Hippocampal formation (tissue), 2 donors: ENCODE results near the gene HSPB2.
A peak's percentile ranks its signal among the peaks of the same experiment; 100 is the strongest.
"Not testable (repeated sequence)": the region's sequence is repeated elsewhere in the genome, so short reads cannot be mapped to it uniquely, and the experiment has no call there.

Experiments used
- DNase-seq, 2 donors: peaks; one replicate each; lab custom pipeline; 2025; lab: John Stamatoyannopoulos, UW

Gene HSPB2, protein sequence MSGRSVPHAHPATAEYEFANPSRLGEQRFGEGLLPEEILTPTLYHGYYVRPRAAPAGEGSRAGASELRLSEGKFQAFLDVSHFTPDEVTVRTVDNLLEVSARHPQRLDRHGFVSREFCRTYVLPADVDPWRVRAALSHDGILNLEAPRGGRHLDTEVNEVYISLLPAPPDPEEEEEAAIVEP

DNA sequence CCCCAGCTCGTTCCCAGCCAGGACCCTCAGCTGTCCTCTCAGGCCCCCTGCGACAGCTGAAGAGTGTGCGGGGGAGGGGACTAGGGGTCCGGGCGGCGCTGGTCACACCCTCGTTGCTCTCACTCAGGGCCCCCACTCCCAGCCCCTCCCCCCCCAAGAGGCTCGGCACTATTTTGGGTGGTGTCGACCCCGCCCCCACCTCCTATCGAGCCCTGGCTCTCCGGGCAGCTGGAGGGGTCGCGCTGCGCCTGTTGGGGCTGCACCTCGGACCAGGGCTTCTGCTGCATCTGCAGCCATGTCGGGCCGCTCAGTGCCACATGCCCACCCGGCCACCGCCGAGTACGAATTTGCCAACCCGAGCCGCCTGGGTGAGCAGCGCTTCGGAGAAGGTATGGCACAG is at the start of gene HSPB2:
TSS of gene HSPB2 (plus strand) at position 200 of the 400 bp plus-strand sequence. CDS start at position 296, 96 bp downstream.
- DNase-seq, result peak in 1 of 2 donors; percentile 61

DNA sequence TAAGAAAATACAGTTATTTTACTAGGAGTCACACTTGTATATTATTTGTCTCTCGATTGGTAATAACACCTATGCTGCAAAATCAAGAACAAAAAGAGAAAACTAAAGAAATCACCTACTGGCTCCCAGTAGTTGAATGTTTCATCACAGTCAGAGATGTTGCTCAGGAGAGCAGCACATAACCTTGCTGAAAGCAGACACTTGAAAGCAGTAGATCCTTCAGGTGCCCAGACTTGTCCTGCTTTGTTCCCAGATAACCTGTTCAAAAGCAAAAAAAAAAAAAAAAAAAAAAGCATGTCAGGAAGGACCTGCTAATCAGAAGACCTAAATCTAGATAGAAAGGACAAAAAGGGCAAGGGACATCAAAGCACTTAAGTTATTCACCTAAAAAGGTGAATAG is 42.4 kb upstream of the HSPB2 start:
- DNase-seq, result no peak

DNA sequence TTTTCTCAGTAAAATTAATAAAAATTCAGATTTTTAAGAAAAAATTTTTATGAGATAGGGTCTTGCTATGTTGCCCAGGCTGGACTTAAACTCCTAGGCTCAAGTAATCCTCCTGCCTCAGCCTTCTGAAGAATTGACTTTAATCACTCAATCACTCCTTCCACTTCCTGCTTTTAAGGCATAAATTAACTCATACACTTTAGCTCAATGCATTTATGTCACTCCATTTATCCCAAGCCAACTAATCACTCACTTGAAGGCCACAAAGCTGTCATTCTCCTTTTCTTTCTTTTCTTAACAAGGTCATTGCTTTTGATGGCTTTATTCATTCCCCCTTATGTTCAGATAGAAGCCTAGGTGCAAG is 42.0 kb upstream of the HSPB2 start:
- DNase-seq, result no peak

DNA sequence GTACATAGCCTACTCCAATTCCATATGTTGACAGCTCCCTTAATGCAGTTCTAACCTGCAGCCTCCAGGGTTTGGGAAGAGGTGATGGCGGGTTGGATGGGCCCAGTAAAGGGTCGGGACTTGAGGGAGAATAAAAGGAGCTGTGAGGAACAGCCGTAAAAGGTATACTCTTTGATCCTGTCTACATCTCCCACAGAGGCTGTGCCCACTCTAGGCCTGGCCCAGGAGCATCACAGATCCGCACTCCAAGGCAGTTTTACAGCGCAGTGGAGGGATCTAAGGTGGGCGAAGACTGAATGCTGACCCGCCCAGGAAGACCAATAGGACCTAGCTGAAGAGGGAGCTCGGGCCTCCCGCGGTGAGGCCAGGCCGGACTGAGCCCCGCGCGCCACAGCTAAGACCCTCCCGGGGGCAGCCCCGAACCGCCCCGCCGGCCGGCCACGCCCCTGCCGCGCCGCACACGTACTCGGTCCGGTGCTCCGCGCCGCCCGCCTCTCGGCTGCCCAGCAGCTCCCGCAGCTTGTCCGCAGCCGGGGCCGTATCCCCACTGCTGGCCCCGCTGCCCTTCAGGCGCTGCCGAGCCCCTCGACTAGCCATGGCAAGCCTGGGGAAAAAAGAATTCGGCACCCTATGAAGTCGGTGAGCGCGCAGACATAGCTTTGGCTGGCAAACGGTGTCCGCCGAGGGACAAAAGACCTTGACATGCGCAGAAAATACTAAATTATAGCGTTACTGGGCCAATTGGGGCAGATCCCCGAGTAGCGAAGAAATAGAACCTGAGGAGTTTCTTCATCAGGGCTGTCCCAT is 41.4 kb upstream of the HSPB2 start, which contains the start of gene ALG9:
TSS of gene ALG9 (minus strand) at position 696 of the 807 bp plus-strand sequence. CDS start at position 597, 99 bp downstream.
- peak; percentile 68 to 74 for DNase-seq

DNA sequence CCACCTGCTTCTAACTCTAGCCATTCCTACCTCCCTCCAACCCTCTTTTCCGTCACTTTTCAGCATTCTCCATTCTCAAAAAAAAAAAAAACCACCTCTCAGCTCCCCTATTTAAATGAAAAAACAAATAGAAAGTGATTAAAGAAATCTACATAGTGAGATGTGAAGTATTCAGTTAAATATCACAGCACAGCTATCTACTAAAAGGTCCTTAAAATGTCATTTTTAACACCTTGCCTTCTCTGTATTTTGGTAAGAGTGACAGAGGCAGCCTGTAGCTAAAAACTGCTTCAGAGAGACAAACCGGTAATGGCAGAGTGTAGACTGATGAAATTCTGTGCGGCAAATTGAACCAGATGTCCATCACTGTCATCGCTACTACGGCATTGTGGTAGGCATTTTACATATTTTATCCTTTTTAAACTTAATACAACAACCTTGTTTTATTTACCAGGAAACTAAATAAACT is 40.8 kb upstream of the HSPB2 start:
- DNase-seq, result no peak

DNA sequence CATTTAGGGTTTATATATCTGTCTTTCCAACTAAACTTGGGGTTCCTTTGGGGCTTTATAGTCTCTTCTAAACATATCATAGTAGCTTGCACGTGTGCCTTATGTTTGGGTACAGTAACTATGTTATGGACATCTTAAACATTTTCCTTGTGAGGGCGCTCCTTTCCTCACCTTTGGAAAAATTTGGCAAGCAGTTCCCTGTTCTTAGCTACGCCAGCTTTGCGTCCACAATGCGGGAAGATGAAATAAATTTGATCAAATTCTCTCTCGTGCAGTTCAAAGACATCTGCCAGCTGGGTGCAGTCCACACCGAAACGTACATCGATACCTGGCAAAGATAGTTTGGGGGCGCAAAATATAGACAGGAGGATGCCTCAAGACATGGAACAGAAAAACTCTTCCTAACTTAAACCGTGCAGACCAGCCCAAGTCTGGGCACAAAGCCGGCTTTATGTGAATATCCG is 34.1 kb upstream of the HSPB2 start:
- peak in 1 of 2 donors; percentile 25 for DNase-seq

DNA sequence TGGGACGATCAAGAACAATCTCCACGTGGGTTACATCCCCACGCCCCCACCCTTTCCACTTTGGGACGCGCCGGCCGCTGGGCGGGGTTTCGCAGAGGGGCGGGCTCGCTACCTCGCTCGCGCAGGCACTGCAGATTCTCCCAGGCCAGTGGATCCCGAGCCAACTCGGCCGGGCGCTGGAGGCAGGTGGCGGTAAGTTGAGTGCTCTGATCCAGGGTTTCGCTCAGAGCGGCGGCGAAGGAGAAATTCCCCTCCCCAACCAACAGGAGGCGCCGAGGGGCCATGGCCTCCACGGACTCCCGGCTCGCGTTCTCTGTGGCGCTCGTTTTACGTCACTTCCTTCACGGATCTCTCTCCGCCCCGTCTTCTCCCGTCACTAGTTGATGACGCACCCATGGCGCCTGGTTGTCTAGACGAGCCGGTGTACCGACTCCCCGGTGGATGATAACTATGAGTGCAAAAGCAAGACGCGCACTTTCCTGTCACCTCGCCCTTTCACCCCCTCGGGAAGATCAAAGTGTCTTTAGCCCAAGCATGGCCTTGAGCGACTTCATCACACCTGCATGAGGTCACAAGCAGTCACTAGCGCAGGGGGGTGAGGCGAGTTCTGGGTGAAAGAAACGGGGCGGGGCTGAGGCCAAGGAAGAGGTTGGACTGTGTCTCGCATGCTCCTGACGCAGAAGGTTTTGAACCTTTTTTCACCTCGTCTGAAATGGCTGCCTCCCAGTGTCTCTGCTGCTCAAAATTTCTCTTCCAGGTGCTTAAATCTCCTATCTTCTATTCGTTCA is 33.5 kb upstream of the HSPB2 start, which contains the start of the genes CFAP68 and FDXACB1:
TSS of gene CFAP68 (plus strand) at position 693 of the 788 bp plus-strand sequence. CDS start at position 713, 20 bp downstream.
TSS of gene FDXACB1 (minus strand) at position 317 of the 788 bp plus-strand sequence. CDS start at position 284, 33 bp downstream.
- peak; percentile 94 to 95 for DNase-seq

DNA sequence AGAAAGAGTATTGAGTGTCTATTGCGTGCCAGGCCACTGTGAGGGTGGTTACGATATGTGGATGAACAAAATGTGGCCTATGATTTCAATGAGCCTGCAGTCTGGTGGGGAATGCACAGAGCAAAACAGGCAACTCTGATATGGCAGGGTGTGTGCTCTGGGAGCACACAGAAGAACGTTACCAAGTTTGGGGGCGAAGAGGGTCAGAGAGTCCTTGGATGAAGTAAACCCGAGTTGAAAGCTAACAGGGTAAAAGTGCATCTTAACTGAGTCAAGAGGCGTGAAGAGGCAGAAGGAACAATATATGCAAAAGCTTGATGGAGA is 32.9 kb upstream of the HSPB2 start:
- no peak for DNase-seq

DNA sequence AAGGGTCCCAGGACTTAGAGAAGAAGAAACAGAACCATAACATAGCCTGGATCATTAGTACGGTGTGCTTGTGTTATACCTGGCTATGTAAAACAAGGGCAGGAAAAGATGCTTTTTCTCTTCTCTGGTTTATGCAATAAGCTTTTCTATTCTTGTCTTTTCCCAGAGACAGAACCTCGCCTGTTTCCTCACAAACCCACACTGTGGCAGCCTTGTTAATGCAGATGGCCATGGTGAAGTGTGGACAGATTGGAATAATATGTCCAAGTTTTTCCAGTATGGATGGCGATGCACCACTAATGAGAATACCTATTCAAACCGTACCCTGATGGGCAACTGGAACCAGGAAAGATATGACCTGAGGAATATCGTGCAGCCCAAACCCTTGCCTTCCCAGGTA is 30.3 kb upstream of the HSPB2 start:
- DNase-seq, result no peak

DNA sequence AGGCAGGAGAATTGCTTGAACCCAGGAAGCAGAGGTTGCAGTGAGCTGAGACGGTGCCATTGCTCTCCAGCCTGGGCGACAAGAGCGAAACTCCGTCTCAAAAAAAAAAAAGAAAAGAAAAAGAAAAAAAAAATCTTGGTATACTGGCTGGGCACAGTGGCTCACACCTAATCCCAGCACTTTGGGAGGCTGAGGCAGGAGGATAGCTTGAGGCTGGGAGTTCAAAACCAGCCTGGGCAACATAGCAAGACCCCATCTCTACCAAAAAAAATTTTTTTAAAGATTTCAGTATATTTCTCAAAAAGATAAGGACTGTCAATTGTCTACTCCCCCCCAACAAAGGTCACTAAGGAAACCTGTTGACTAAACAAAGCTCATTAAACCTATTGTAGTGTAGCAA is 27.5 kb upstream of the HSPB2 start:
- DNase-seq, result not testable (repeated sequence)

DNA sequence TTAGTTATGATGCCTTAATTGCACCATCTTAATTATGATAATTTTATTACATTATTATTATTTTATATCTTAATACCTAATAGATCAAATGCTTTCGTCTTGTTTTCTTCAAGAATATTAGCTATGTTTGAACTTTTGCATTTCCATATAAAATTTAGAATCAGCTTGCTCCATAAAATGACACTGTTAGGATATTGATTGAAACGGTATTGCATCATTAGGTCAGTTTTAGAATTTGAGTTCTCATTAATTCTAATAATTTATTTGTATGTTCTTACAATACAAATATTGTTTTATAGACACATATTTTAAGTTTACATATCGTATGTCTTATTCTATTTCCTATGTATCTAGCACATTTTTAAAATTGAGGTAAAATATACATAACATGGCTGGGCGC is 26.5 kb upstream of the HSPB2 start:
- DNase-seq, result no peak

DNA sequence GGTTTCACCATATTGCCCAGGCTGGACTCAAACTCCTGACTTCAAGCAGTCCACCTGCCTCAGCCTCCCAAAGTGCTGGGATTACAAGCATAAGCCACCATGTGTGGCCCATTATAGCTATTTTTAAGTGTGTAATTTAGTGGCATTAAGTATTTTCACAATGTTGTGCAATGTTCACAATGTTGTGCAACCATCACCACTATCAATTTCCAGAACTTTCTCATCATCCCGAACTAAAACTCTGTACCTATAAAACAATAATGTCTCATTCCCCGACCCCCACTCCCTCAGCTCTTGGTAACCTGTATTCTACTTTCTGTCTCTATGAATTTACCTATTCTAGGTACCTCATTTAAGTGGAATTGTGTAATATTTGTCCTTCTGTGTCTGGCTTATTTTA is 25.7 kb upstream of the HSPB2 start:
- no peak for DNase-seq

DNA sequence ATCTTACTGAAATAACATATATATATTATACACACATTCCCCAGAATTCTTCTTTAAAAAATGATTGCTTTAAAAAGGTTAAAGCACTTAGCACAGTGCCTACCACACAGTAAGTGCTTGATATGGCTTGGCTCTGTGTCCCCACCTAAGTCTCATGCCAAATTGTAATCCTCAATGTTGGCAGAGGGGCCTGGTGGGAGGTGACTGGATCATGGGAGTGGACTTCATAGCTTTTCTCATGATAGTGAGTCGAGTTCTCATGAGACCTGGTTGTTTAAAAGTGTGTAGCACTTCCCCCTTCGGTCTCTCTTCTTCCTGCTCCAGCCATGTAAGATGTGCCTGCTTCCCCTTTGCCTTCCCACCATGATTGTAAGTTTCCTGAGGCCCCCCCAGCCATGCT is 7.1 kb upstream of the HSPB2 start:
- no peak for DNase-seq

DNA sequence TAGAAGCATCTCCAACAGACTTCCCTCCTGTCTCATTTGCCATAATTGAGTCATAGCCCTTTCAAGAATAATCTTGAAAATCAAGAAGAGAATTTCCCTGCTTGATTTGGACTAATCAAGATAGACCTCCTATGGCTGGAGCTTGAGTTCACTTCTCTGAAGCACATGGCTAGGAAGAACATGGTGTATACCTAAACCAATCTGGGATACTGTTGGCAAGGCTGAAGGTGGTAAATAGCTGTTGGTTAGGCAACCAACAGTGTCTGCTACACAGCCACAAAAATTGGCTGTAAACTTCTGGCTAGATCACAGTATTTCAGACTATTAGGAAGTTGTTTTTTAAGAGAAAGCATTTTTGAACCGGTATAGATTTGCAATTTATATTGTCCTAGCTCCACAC is 5.9 kb upstream of the HSPB2 start:
- DNase-seq, result no peak

DNA sequence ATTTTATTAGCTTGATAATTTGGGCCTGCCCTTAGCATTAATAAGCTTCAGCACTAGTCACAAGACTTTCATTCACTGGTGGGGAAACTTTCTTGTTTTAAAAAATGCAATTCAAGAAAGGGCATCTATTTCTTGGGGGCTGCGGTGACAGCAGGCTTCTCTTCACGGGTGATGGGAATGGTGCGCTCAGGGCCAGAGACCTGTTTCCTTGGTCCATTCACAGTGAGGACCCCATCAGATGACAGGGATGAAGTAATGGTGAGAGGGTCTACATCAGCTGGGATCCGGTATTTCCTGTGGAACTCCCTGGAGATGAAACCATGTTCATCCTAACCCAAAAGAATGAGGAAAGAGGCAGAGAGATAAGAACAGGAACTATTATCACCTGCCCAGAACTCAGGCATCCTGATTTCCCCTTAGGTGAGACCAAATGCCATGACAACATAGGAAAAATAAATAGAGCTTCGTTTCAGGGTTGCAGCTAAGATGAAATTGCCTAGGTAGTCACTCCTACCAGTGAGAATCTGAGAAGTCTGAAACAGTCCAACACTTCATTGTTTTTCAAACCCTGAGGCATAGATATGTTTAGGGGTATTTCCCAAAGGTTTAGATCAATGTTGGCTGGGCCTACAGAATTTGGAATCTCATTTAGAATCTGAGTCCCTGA is 3.8 kb upstream of the HSPB2 start:
- DNase-seq, result no peak

DNA sequence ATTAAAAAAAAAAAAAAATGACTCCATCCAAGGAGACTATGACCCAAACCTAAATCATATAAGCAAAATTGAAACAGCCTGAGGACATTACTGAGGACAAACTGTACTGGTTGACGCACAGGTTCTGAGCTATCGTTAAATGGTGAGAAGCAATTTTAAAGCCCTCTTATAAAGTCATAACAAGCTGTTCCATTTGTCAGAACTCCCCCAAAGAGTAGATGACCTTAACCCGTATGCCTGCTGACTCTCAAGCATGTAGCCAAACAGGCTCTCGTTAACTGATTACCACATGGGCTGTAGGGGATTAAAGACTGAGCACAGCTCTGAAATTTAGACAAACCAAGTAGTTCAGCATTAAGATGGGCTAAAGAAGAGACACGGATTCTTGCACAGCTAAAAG is 3.2 kb upstream of the HSPB2 start:
- DNase-seq, result no peak

DNA sequence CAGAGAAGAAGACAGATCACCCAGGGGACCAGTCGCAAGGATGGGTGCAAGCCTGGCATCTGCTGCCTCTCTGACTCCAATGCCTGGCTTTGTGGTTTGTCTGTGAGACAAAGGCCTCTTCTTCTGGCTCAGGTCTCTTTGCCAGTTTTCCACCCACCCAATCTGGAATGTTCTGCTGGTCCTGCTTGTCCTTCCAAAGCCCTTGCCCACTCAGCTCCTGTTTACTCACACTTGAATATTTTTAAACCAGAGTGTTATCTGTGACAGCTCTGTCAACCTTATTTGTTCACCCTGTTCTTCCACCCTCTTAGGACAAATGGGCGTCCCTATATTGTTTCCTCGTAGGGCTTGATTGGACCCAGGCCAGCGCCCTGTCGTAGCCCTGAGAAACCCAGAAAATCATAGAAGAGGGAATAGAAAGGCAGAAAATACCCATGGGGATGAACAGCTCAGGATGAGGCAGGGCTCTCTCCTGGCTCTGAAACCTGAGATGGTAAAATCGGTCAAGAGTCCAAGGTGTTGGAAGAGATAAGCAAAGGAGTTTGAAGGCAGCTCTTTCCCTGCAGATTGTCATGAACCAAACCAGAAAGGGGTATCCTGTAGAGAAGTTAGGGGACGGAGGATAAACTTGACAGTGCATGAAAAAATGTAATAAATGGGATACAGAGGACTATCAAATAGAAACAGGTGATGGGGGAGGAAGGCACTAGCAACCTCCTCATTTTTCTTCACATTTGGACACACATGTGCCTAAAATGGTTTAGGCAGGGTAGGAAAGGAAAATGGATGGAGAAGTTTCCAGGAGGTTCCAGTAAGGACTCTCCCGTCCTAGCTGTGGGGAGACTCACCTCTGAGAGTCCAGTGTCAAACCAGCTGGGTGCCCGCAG is 1.6 kb upstream of the HSPB2 start:
- DNase-seq, result peak; percentile 81 to 92

DNA sequence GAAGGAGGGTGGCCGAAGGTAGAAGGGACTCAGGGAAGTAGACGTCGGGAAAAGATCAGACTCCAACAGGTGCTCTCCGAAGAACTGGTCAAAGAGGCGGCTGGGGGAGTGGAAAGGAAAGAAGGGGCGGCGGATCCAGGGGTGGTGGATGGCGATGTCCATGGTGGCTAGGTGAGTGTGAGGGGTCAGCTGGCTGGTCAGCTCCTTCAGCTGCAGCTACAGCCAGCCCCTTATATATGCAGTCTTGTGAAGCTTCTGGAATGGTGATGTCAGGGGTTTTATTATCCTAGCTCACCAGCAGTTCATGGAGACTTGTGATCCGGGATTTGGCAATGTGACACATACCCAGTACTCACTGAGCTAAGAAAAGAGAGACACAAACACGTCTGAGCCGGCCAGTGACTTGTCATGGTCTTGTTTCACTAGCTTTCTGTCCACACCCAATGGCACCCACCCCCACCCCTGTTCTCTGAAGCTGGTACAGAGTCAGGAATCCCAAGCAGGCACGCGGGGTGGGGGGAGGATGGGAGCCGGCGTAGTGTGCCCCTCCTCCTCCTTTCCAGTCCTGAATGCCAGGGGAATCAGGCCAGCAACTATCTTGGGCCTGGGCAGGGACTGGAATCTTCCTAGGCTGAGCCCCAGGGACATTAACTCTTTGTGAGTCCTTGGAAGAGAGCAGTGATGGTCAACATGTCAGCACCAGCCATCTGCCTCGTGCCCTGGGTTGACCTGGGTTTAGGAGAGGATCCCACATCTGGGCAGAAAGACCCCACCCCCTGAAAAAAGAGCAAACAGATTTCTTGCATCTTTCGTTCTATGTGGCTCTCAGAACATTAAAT is 752 bp upstream of the HSPB2 start, which contains the start of gene CRYAB:
TSS of gene CRYAB (minus strand) at position 208 of the 839 bp plus-strand sequence. CDS start at position 162, 46 bp downstream.
- peak; percentile 93 to 94 for DNase-seq

DNA sequence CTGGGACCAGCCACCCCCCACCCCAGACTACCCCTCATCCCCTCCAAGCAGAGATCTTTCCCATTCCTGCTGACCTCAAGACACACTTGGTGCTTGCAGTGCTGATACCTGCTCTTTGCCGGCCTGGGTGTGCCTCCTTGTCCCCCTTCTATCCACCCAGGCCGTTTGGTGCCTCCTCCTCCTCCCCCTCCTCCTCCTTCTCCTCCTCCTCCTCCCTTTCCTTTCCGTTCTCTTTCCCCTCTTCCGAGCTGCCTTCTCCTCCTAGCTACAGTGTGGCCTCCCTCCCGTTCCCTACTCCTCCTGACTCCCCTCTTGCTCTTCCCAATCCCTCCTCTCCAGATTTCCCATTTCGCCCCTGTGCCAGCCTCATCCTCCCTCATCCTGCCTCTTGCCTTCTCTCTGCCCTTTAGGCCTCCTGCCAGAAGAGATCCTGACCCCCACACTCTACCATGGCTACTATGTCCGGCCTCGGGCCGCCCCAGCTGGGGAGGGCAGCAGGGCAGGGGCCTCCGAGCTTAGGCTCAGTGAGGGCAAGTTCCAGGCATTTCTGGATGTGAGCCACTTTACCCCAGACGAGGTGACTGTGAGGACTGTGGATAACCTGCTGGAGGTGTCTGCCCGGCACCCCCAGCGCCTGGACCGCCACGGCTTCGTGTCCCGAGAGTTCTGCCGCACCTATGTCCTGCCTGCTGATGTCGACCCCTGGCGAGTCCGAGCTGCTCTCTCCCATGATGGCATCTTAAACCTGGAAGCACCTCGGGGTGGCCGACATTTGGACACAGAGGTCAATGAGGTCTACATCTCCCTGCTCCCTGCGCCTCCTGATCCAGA is 712 bp downstream of the HSPB2 start:
- DNase-seq, result peak in 1 of 2 donors; percentile 43
